G401 (cell line): ENCODE measurements around the gene BCL2. TPM values are rescaled to one million over a fixed set of nuclear protein-coding genes. Genes with fewer than 3 reads are reported as not detected.
"Not testable (repeated sequence)": the region's sequence is repeated elsewhere in the genome, so short reads cannot be mapped to it uniquely, and the experiment has no call there.

Experiments used
- DNase-seq: peaks from one replicate; pipeline ENCODE4 v3.0.0-alpha.2; 2015; ENCODE audit warnings: low spot score
- in situ Hi-C: cut with HindIII; loops from 2 replicates; pipeline ENCODE4 v1.10.0; 2016; ENCODE audit warnings: low sequenced_read_pairs, mixed read lengths
- total RNA-seq: library from RNA; depleted of rRNA; stranded (reverse); fragments of >200 nt; shearing (Covaris generic); gene quantifications from 2 replicates; pipeline ENCODE4 v1.2.3, GENCODE V29; 2014; rRNA removed

Gene BCL2
- total RNA-seq, result 9.9 and 18.2 TPM in 2 replicates

GRCh38 chr18:63319383-63320122, at the start of gene BCL2:
TSS of gene BCL2 (minus strand) at chr18:63319769.
- peak; percentile 55 for DNase-seq
- in situ Hi-C loops, result loop anchor here (25.0 kb wide), 1 partner anchor 182 kb away; no protein-coding TSS in a partner anchor

- no peak for DNase-seq
- in situ Hi-C loops, result no loop called here
Measured at GRCh38 chr18:63368611-63369010, 49.0 kb upstream of the BCL2 start.

DNA sequence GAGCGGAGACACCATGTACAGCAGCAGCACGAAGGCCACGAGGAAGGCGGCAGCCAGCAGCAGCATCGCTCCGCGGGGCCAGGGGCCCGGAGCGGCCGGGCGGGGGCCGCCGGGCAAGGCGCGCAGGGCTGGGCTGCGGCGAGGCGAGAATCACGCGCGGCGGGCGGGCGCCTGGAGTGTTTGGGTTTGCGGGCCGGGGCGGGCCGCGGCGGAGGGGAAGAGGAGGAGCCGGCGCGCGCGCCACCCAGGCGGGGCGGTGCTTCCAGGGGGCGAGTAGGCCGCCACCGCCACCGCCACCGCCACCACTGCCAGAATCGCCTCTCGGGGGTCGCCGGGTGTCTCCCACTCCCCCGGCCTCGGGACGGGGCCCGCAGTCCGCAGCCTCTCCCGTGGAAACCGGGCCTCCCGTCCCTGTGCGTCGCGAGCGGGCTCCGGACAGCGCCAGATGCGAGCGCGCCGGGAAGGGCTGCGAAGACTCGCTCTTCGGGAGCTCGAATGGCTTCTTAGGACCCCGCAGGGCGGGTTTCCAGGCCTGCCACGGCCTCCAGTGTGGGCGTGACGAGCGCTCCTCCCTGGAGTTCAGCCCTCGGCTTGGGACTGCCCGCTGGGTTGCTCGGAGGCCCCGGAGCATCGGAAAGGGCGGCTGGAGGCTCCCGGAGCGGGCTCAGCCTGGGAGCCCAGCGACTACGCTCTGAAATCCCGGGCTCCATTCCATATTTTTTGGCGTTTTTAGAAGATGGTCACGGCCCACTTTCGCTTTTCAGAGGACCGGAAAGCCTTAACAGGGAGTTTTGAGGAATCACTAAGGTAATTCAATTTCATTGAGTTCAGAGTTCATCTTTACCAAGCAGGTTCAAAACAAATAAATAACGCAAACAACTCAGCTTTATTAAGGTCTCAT, 47.7 kb upstream of the BCL2 start, which contains the start of gene KDSR:
TSS of gene KDSR (minus strand) at position 154 of the 901 bp plus-strand sequence. CDS start at position 66, 88 bp downstream.
- in situ Hi-C loops, result no loop called here
- DNase-seq, result peak; percentile 88

GRCh38 chr18:63366213-63367052, 46.9 kb upstream of the BCL2 start:
- peak; percentile 71 for DNase-seq
- in situ Hi-C loops, result no loop called here

DNA sequence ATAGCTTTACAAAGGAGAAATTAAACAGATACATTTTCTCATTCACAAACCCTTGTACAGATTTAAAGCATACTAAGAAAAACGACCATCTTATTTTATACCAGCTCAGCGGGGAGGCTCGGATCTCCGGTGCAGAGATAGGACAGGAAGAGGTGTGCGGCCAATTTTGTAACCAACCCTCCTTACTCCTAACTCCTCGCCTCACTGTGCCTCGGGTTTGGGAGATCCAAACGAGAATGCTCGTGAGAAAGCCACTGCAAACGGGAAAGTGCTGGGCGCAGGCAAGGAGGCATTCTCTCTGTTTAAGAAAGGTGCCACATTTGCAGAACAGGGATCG, 46.3 kb upstream of the BCL2 start:
- no peak for DNase-seq
- in situ Hi-C loops, result no loop called here

DNA sequence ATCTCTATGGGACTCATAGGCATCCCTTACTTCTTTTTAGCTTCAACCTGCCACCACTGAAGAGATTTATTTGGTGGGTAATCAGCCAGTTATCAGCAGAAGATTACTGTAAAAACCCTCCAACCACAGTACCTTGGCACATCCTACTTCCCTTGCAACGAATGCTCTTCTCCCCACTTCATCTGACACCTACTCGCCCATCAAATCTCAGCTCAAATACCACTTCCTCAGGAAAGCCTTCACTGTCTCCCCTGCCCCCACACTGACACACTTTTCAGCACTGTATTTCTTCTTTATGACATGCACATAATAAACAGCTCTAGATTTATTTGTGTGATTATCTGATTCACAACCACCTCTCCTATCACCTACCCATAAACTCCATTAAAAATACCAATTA, 44.4 kb upstream of the BCL2 start:
- in situ Hi-C loops, result no loop called here
- DNase-seq, result no peak

GRCh38 chr18:63363420-63363819, 43.9 kb upstream of the BCL2 start:
- in situ Hi-C loops, DNase-seq: not testable (repeated sequence)

DNA sequence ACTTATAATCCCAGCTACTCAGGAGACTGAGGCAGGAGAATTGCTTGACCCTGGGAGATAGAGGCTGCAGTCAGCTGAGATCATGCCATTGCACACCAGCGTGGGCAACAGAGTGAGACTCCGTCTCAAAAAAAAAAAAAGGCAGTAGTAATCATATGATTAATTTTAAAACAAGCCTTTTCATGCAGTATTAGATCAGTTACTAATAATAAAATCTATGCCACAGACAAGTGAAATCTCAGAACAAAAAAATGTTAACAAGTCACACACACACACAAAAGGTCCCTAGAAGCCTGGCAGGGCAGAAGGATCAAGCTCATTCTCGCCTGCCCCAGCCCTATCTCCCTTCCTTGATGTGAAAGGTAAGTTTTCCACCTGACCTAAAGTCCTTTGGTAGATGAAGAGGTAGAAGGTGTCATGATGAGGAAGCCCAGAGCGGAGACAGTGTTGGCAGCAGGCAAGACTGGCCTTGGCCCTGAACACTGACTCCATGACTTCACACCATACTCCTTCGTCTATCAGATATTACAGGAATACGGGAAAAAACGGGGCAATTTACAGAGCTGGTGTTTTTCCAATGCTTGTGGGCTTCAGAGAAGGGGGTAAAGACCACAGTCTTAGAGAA, 36.8 kb upstream of the BCL2 start:
- in situ Hi-C loops, result no loop called here
- DNase-seq, result no peak

DNA sequence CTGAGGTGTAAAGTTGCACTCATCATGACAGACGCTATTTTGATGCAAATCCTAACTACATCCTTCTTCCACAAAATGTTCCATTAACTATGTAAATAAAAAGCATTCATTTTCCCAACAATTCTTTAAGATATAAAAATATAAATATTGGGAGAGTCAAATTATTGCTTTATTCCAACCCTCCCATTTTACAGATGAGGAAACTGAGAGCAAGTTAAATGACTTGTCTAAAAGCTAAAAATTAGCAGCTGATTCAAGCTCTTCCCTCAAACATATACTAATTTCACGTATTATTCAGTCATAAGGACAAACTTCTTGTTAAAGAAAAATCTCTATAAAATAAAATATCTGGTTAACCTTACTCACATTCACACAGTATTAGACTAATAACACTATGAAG, 30.7 kb upstream of the BCL2 start:
- in situ Hi-C loops, result no loop called here
- DNase-seq, result no peak

DNA sequence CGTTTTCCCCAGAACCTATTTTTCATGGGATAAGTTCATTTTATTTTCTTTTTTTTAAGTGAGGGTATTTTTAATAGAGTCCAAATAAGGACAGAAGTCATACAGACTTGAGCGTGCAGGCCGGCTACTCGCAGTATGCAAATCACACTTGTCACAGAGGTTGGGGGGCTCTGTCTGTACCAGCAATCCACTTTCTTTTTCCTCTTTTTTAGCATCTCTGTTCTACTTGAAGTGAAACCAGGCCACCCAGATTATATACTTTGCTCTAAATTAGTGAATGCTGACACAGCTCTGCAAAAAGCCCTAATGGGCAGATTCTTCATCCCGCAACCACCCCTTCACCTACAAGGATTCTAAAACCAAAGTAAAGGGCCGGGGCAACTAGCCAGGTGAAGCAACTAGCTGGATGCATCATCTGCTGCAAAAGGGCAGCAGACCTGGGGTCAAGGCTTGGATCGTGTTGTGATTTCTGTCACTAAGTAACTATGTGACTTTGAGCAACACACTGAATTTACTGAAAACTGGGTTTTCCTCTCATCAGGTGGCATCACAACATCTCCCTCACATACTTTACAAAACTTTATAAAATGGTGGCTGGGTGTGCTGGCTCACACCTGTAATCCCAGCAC, 29.1 kb upstream of the BCL2 start:
- DNase-seq, result no peak
- in situ Hi-C loops, result no loop called here

GRCh38 chr18:63346480-63347183, 27.1 kb upstream of the BCL2 start:
- no peak for DNase-seq
- in situ Hi-C loops, result no loop called here

- in situ Hi-C loops, result no loop called here
- peak; percentile 52 for DNase-seq
Measured at GRCh38 chr18:63346031-63346430, 26.5 kb upstream of the BCL2 start.

DNA sequence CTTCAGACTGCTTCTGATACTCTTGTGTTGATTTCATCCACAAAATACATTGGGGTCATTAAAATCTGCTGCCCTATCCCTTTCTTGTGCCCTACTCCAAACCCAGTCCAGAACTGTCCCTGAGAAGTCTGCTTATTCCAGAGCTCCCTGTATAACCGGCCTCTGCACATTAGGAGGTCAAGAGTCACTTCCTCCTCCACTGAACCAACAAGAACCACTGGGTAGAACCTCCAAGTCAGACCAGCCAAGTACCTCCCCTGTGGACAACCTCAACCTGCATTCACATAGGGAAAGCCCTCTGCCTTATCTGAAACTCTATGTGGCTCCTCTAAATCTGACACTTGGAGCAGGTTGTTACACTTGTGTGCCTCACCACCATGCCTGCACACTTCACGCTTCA, 25.3 kb upstream of the BCL2 start:
- in situ Hi-C loops, result no loop called here
- no peak for DNase-seq

- in situ Hi-C loops, result no loop called here
- DNase-seq, result no peak
Measured at GRCh38 chr18:63344263-63344662, 24.7 kb upstream of the BCL2 start.

GRCh38 chr18:63342206-63342605, 22.6 kb upstream of the BCL2 start:
- peak; percentile 43 for DNase-seq
- in situ Hi-C loops, result no loop called here

DNA sequence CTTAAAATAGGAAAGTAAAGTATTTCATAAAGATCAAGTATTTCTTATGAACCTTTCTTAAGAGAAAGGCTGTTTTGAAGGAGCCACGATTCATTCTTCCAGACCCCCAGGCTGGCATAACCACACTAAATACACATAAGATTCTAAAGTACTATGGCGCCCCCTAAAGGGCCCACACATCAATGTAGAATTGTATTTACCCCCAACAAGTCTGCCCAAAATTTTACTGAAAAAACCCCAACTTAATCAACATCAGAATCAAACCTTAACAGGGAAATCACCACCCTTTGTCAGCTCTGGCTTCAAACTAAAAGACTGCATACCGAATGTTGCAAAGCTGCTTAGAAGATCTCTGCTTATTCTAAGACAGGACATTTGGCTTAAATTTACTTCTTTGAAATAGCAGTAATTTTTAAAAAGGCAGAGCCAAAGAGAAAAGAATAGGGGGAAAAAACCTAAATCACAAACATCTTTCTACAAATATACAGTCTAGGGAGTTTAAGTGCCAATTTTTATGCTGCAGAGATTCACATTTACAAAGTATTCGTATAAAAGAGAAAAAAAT, 20.4 kb upstream of the BCL2 start:
- in situ Hi-C loops, result loop anchor here (10.0 kb wide), 1 partner anchor 325 kb away; no protein-coding TSS in a partner anchor
- DNase-seq, result peak; percentile 46

GRCh38 chr18:63336366-63337099, 17.0 kb upstream of the BCL2 start:
- in situ Hi-C loops, result loop anchor here (10.0 kb wide), 1 partner anchor 322 kb away; no protein-coding TSS in a partner anchor
- DNase-seq, result no peak
